Lower lobe of right lung (tissue), 2 donors: ENCODE measurements around the gene DAZL. TPM values are rescaled to one million over a fixed set of nuclear protein-coding genes. Genes with fewer than 3 reads are reported as not detected.

Experiments used
- ATAC-seq, 2 donors: fragments of 200-7000 bp; cut with Tn5 transposase; one replicate each; pipeline ENCODE4 v1.9.1; 2020 to 2022; ENCODE audit warnings: mild to moderate bottlenecking in 2 of 2, moderate library complexity in 2 of 2
- DNase-seq: peaks from one replicate; pipeline ENCODE4 v3.0.0-alpha.2; 2020
- H3K27ac ChIP-seq: fragments of 200-600 bp; one replicate; pipeline ENCODE4 v1.8.0; 2022
- H3K27me3 ChIP-seq: fragments of 200-600 bp; one replicate; pipeline ENCODE4 v1.8.0; 2022; ENCODE audit warnings: low read depth
- H3K36me3 ChIP-seq: fragments of 200-600 bp; one replicate; pipeline ENCODE4 v1.8.0; 2022; ENCODE audit warnings: mild to moderate bottlenecking
- H3K4me1 ChIP-seq: fragments of 200-600 bp; one replicate; pipeline ENCODE4 v1.8.0; 2022
- H3K4me3 ChIP-seq: fragments of 200-600 bp; one replicate; pipeline ENCODE4 v1.8.0; 2022; ENCODE audit warnings: mild to moderate bottlenecking
- H3K9me3 ChIP-seq: fragments of 200-600 bp; one replicate; pipeline ENCODE4 v1.8.0; 2022
- CTCF ChIP-seq: fragments of 200-600 bp; IDR thresholded peaks from one replicate; pipeline ENCODE4 v1.8.0; 2022; ENCODE audit warnings: antibody characterized with exemption, mild to moderate bottlenecking
- intact Hi-C: fragments of 100-400 bp; cut with DNase I; formaldehyde crosslinking; loops from one replicate; pipeline ENCODE4 v1.11.0; 2022
- total RNA-seq: library from RNA; stranded (reverse); fragmentation: NEBNext Ultra II Directional; extraction: Animal tissue kit (Norgen Biotek cat#: 25700); gene quantifications from one replicate; pipeline ENCODE4 v1.2.1, GENCODE V29; 2021
- donor health status: DM: no; HTN: yes; CAD: no; lungs with severe emphysema.

The DAZL gene
- total RNA-seq, 1 donor from 2014 or later, result not detected

GRCh38 chr3:16550305-16550675, 54.9 kb downstream of the DAZL start:
- H3K9me3 ChIP-seq, result no peaks in the 10 kb centered on the region
- ATAC-seq, result peak in 1 of 2 donors; percentile 23
- intact Hi-C loops, result loop anchor here (5.0 kb wide), 2 partner anchors 258 to 283 kb away; partner anchors contain the start of gene OXNAD1
- H3K4me3 ChIP-seq, result peak overlapping the region; percentile 7
- DNase-seq, result no peak
- H3K27ac ChIP-seq, result no peak overlapping the region
- no peaks in the 10 kb centered on the region for H3K4me1 ChIP-seq
- no peak for TF ChIP-seq CTCF
- H3K36me3 ChIP-seq, result no peaks in the 10 kb centered on the region
- no peaks in the 10 kb centered on the region for H3K27me3 ChIP-seq

GRCh38 chr3:16548721-16549120, 56.5 kb downstream of the DAZL start:
- Histone ChIP-seq H3K27me3 (no peaks in the 10 kb centered on the region), H3K4me1 (peaks cover 11% of the 10 kb centered on the region), H3K9me3 (no peaks in the 10 kb centered on the region), H3K4me3 (no peak overlapping the region), H3K27ac (no peak overlapping the region), H3K36me3 (no peaks in the 10 kb centered on the region)
- no peak for ATAC-seq
- intact Hi-C loops, result no loop called here
- TF ChIP-seq CTCF, result no peak
- no peak for DNase-seq

GRCh38 chr3:16547561-16548357, 57.5 kb downstream of the DAZL start:
- no peak for DNase-seq
- TF ChIP-seq CTCF, result no peak

GRCh38 chr3:16546186-16547010, 58.8 kb downstream of the DAZL start:
- Histone ChIP-seq H3K36me3 (no peaks in the 10 kb centered on the region), H3K4me3 (no peak overlapping the region), H3K9me3 (no peaks in the 10 kb centered on the region), H3K27me3 (no peaks in the 10 kb centered on the region), H3K27ac (peak overlapping the region; percentile 32), H3K4me1 (peaks cover 11% of the 10 kb centered on the region)
- no peak for DNase-seq
- intact Hi-C loops, result no loop called here
- peak in 1 of 2 donors; percentile 42 for ATAC-seq
- no peak for TF ChIP-seq CTCF

More at GRCh38 chr3:16547561-16548357, 57.5 kb downstream of the DAZL start:
- Histone ChIP-seq H3K27me3 (no peaks in the 10 kb centered on the region), H3K4me1 (peaks cover 11% of the 10 kb centered on the region), H3K4me3 (no peak overlapping the region), H3K36me3 (no peaks in the 10 kb centered on the region), H3K27ac (no peak overlapping the region), H3K9me3 (no peaks in the 10 kb centered on the region)
- no peak for ATAC-seq
- intact Hi-C loops, result no loop called here

GRCh38 chr3:16545413-16546185, 59.6 kb downstream of the DAZL start:
- peaks cover 11% of the 10 kb centered on the region for H3K4me1 ChIP-seq
- no peaks in the 10 kb centered on the region for H3K9me3 ChIP-seq
- no peaks in the 10 kb centered on the region for H3K36me3 ChIP-seq
- H3K27me3 ChIP-seq, result no peaks in the 10 kb centered on the region
- H3K4me3 ChIP-seq, result no peak overlapping the region
- intact Hi-C loops, result no loop called here
- H3K27ac ChIP-seq, result peak overlapping the region; percentile 32
- DNase-seq (no peak), ATAC-seq (no peak)
- no peak for TF ChIP-seq CTCF
